Activated naive CD4-positive, alpha-beta T cell treated with anti-CD3 and anti-CD28 coated beads, Interleukin-2, amount 50 U/mL, for 16 hours (primary cell): ENCODE results near the gene ZBED5.
"Not testable (repeated sequence)": the region's sequence is repeated elsewhere in the genome, so short reads cannot be mapped to it uniquely, and the experiment has no call there.

Source experiments
- DNase-seq: peaks from one replicate; pipeline ENCODE4 v3.0.0-alpha.2; 2020

The ZBED5 gene

GRCh38 chr11:10857709-10858438 lies at the start of gene ZBED5:
Gene ZBED5 (minus strand): TSS chr11:10858053. CDS start chr11:10854945, 3,108 bp downstream.
- DNase-seq: peak; percentile 96

GRCh38 chr11:10906521-10906920 lies 48.7 kb upstream of the ZBED5 start:
- no peak for DNase-seq

DNA sequence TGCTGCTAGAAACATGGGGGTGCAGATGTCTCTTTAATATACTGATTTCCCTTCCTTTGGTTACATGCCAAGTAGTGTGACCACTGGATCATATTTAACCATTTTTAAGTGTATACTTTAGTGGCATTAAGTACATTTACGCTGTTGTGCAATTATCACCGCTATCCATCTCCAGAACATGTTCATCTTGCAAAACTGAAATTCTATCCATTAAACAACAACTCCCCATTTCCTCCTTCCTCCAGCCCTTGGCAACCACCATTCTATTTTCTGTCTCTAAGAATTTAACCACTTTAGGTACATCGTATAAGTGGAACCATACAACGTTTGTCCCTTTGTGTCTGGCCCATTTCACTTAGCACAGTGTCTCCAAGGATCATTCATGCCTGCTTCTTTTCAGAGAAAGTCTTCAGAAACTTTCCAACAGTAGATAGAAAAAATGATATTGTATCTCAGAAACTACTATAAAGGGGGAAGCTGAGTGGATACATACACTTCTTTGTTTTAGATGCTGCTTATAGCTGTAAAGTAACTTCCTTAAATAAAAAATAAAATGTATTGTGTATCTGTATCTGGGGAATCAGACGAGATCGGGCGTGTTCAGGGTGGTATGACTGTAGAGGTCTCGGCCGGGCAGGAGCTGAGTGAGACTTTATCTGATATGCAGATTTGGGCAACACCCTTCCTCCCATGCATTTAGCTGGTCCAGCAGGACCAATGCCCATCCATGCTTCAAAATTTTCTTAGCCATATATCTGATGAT lies 44.6 kb upstream of the ZBED5 start:
- DNase-seq: no peak

DNA sequence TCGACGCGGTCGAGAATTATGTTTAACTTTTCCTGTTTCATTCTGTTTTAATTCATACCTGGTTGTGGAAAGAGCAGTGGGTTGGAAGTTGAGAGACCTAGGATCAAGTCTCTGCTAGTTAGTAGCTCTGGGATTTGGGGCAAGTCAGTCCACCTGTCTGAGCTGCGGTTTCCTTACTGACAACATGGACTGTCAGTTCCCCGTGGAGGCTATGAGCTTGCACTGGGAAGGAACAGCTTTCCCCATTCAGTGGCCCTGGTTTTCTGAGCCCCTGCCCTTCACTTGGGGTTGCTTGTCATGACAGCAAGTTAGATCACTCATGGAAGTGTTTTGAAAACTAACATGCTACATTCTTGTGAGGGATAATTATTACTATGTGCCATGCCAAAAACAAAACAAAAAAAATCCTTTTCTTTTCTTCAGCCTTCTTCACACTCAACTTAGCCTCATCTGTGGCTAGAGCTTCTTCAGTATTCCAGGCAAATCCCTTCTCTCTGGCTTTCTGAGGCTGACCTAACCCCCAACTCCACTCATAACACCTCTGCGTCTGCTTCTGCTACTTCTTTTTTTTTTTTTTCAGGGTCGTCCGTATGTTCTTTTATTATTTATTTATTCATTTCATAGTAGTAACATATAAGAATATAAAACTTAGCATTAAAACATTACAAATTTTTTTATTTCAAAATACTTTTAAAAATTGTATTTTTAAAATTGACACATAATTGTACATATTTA lies 43.0 kb upstream of the ZBED5 start:
- DNase-seq: no peak

- no peak for DNase-seq
These were observed 41.4 kb upstream of the ZBED5 start for GRCh38 chr11:10899121-10899830.

GRCh38 chr11:10898763-10899025 lies 40.8 kb upstream of the ZBED5 start:
- no peak for DNase-seq

GRCh38 chr11:10898003-10898762 lies 40.3 kb upstream of the ZBED5 start:
- DNase-seq: no peak

DNA sequence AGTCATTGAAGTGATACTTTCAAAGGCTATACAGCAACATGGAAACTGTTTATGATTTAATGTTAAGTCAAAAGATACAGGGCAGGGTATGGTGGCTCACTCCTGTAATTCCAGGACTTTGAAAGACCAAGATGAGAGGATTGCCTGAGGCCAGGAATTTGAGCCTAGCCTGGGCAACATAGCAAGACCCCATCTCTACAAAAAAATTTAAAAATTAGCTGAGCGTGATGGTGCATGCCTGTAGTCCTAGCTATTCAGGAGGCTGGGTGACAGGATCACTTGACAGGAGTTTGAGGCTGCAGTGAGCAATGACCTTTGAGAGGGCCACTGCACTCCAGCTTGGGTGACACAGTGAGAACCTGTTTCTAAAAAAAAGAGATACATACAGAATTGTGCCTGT lies 39.3 kb upstream of the ZBED5 start:
- DNase-seq: no peak

DNA sequence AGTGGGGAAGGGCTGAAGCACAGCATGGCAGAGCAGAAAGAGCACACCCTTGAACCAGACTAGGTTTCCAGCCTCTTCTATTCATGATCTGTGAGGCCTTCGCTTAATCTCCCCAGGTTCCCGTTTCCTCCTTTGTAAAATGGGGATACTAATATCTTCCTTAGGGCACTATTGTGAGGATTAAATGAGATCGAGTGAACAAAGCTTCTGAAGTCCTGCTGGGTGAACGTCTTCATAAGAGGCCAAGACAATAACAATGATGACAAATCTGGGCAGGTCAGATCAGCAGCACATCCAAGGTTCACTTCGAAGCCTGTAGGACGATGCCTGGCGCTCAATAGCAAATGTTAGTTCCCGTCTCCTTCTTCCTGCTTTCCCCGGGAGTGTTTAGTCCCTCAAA lies 38.6 kb upstream of the ZBED5 start:
- no peak for DNase-seq

GRCh38 chr11:10895285-10895684 lies 37.4 kb upstream of the ZBED5 start:
- DNase-seq: no peak

- no peak for DNase-seq
These were observed 36.8 kb upstream of the ZBED5 start for GRCh38 chr11:10894666-10895065.

GRCh38 chr11:10893714-10894151 lies 35.9 kb upstream of the ZBED5 start:
- DNase-seq: no peak

DNA sequence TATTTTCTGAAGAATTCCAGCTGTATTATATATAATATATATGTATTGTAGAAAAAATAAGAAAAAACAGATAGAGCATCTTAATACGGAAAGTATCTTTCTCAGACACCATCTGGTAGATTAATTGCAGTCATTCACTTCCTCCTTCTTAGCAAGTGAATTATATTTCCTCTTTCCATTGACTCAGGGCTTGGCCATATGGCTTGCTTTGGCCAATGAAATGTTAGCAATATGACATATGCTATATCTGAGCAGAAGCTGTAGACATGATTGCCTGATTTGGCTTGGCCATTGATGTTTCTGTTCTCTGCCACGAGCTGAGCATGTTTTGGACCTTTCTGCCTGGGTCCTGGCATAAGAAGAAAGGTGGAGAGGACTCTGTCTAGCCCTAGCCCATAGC lies 34.4 kb upstream of the ZBED5 start:
- DNase-seq: no peak

GRCh38 chr11:10891151-10891720 lies 33.4 kb upstream of the ZBED5 start:
- DNase-seq: no peak

- DNase-seq: not testable (repeated sequence)
These were observed 32.2 kb upstream of the ZBED5 start for GRCh38 chr11:10890083-10890482.

GRCh38 chr11:10887307-10887706 lies 29.5 kb upstream of the ZBED5 start:
- DNase-seq: no peak

GRCh38 chr11:10886652-10887250 lies 28.9 kb upstream of the ZBED5 start:
- DNase-seq: no peak

- no peak for DNase-seq
These were observed 28.0 kb upstream of the ZBED5 start for GRCh38 chr11:10885703-10886363.

DNA sequence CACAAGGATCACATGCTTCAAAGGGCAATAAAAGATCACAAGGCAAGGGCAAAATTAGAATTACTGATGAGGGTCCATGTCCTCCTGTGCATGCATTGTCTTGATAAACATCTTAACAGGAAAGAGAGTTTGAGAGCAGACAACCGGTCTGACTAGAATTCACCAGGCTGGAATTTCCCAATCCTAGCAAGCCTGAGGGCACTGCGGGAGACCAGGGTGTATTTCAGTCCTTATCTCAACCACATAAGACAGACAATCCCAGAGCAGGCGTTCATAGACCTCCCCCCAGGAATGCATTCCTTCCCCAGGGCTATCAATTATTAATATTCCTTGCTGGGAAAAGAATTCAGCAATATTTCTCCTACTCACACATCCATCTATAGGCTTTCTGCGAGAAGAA lies 26.4 kb upstream of the ZBED5 start:
- DNase-seq: not testable (repeated sequence)

- no peak for DNase-seq
These were observed 24.0 kb upstream of the ZBED5 start for GRCh38 chr11:10881892-10882291.
